ENCODE measurements around the gene AFDN.

The AFDN gene

GRCh38 chr6:168021581-168021980 lies 194.9 kb downstream of the AFDN start:
- TF ChIP-seq CTCF (conservative IDR thresholded peaks at IDR 0.05; ENCODE audit: low read length), result no peak
- no peak overlapping the region for H3K4me3 ChIP-seq (ENCODE audit: low read length)
- DNase-seq (ENCODE audit: low read depth), result no peak

Data from AG10803 (cell line).